ENCODE data around the gene TDRD1. TPM values are rescaled to one million over a fixed set of nuclear protein-coding genes. Genes with fewer than 3 reads are reported as not detected.

The TDRD1 gene
- total RNA-seq, 1 experiment from 2014 or later, result not detected

GRCh38 chr10:114257498-114257897 lies 78.3 kb downstream of the TDRD1 start:
- Histone ChIP-seq H3K9ac (ENCODE audit: low read length) (no peak overlapping the region), H2AFZ (ENCODE audit: low read depth, low read length, poor library complexity, severe bottlenecking) (no peak overlapping the region), H3K9me3 (ENCODE audit: control insufficient read depth in 1 of 2, insufficient read depth in 1 of 2, low read depth in 1 of 2, low read length in 2 of 2) (no peaks in the 10 kb centered on the region), H3K9me2 (ENCODE audit: insufficient read depth) (no peaks in the 10 kb centered on the region), H3K4me3 (replicated peaks in 1 of 2; ENCODE audit: low read depth in 1 of 2, low read length in 2 of 2) (no peak overlapping the region), H3K4me1 (ENCODE audit: control insufficient read depth in 1 of 2, insufficient read depth in 2 of 2, low read length in 2 of 2) (no peaks in the 10 kb centered on the region), H4K20me1 (ENCODE audit: insufficient read depth) (no peaks in the 10 kb centered on the region), H3K4me2 (ENCODE audit: low read length) (no peak overlapping the region), H3K27ac (ENCODE audit: low read depth, low read length) (no peak overlapping the region), H3K36me3 (ENCODE audit: control insufficient read depth in 1 of 2, insufficient read depth in 2 of 2, low read length in 2 of 2) (no peaks in the 10 kb centered on the region), H3K79me2 (ENCODE audit: insufficient read depth, low read length) (no peaks in the 10 kb centered on the region), H3K27me3 (ENCODE audit: insufficient read depth, low read length) (no peaks in the 10 kb centered on the region)
- intact Hi-C loops (cut with micrococcal nuclease), result no loop called here
- TF ChIP-seq SIN3A (IDR thresholded peaks at IDR 0.05; ENCODE audit: low read depth), result no peak
- TF ChIP-seq ATF3 (IDR thresholded peaks at IDR 0.05), result no peak
- no peak for TF ChIP-seq SRF (IDR thresholded peaks at IDR 0.05; ENCODE audit: low read depth)
- no peak for TF ChIP-seq EZH2phosphoT487 (IDR thresholded peaks at IDR 0.05; ENCODE audit: borderline replicate concordance)
- TF ChIP-seq, protein P1, sequence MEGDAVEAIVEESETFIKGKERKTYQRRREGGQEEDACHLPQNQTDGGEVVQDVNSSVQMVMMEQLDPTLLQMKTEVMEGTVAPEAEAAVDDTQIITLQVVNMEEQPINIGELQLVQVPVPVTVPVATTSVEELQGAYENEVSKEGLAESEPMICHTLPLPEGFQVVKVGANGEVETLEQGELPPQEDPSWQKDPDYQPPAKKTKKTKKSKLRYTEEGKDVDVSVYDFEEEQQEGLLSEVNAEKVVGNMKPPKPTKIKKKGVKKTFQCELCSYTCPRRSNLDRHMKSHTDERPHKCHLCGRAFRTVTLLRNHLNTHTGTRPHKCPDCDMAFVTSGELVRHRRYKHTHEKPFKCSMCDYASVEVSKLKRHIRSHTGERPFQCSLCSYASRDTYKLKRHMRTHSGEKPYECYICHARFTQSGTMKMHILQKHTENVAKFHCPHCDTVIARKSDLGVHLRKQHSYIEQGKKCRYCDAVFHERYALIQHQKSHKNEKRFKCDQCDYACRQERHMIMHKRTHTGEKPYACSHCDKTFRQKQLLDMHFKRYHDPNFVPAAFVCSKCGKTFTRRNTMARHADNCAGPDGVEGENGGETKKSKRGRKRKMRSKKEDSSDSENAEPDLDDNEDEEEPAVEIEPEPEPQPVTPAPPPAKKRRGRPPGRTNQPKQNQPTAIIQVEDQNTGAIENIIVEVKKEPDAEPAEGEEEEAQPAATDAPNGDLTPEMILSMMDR (IDR thresholded peaks at IDR 0.05 in 2 of 3, conservative IDR thresholded peaks at IDR 0.05 in 1 of 3; ENCODE audit: borderline replicate concordance in 1 of 3, insufficient read depth in 1 of 3, low read depth in 2 of 3, low read length in 2 of 3), result no peak
- no peak for TF ChIP-seq CEBPB (IDR thresholded peaks at IDR 0.05; ENCODE audit: low read depth)
- TF ChIP-seq EZH2 (IDR thresholded peaks at IDR 0.05), result no peak
- no peak for TF ChIP-seq CBX3 (IDR thresholded peaks at IDR 0.05; ENCODE audit: low read depth)
- no peak for TF ChIP-seq ZFX (IDR thresholded peaks at IDR 0.05)
- no peak for TF ChIP-seq POLR2A (IDR thresholded peaks at IDR 0.05; ENCODE audit: borderline replicate concordance, extremely low read depth, insufficient read depth, insufficient read length)
- no peak for TF ChIP-seq YY1 (IDR thresholded peaks at IDR 0.05; ENCODE audit: extremely low read depth, insufficient replicate concordance, low read depth, low read length)
- no peak for TF ChIP-seq REST (IDR thresholded peaks at IDR 0.05; ENCODE audit: low read depth)
- no peak for TF ChIP-seq POLR2AphosphoS5 (IDR thresholded peaks at IDR 0.05; ENCODE audit: low read depth, low read length)
- TF ChIP-seq ZBTB33 (IDR thresholded peaks at IDR 0.05; ENCODE audit: extremely low read depth, insufficient replicate concordance, low read length), result no peak
- TF ChIP-seq ELF1 (IDR thresholded peaks at IDR 0.05; ENCODE audit: borderline replicate concordance, low read depth), result no peak
- TF ChIP-seq MAX (IDR thresholded peaks at IDR 0.05), result no peak
- no peak for TF ChIP-seq JUND (IDR thresholded peaks at IDR 0.05)
- TF ChIP-seq FOSL1 (IDR thresholded peaks at IDR 0.05; ENCODE audit: low read depth), result no peak
- no TSS peak for BruUV-seq (replicated peaks)
- no peak for ATAC-seq
- POLR2A ChIA-PET, result no interaction called here
- RAD21 ChIA-PET (ENCODE audit: low non-redundant PET in 1 of 2, low total read pairs in 2 of 2, uncharacterized antibody in 2 of 2, unreplicated experiment in 2 of 2), result no interaction called here
- DNase-seq (ENCODE audit: low read depth, low spot score), result no peak
- CTCF ChIA-PET, result no interaction called here

Data from HCT116 (cell line).